Astrocyte (in vitro differentiated cells and primary cell): ENCODE results near the gene TIMP2. TPM values are rescaled to one million over a fixed set of nuclear protein-coding genes. Genes with fewer than 3 reads are reported as not detected.

Experiments
- DNase-seq: peaks from one replicate; pipeline ENCODE4 v3.0.0-alpha.2; 2010; ENCODE audit warnings: low read depth
- FAIRE-seq: peaks from 2 replicates; lab custom pipeline; 2011; peaks lifted over from hg19 to GRCh38; lab: Jason Lieb, UNC
- H2AFZ ChIP-seq: 2 replicates; pipeline ENCODE4 v1.6.0; 2012; ENCODE audit warnings: low read depth, low read length, inconsistent platforms
- H3K27ac ChIP-seq: 2 replicates; pipeline ENCODE4 v1.5.1; 2011; ENCODE audit warnings: low read depth, low read length, inconsistent platforms
- H3K27me3 ChIP-seq: 2 replicates; pipeline ENCODE4 v1.6.0; 2011; ENCODE audit warnings: low read length, inconsistent platforms; ENCODE audit not compliant: insufficient read depth
- H3K36me3 ChIP-seq: 2 replicates; pipeline ENCODE4 v1.5.1; 2011; ENCODE audit warnings: low read length, inconsistent platforms; ENCODE audit not compliant: insufficient read depth
- H3K4me1 ChIP-seq: 2 replicates; pipeline ENCODE4 v1.5.1; 2011; ENCODE audit warnings: low read length, inconsistent platforms; ENCODE audit not compliant: insufficient read depth
- H3K4me2 ChIP-seq: 2 replicates; pipeline ENCODE4 v1.6.0; 2012; ENCODE audit warnings: low read length, inconsistent platforms
- H3K4me3 ChIP-seq: 2 replicates; pipeline ENCODE4 v1.5.1; 2011; ENCODE audit warnings: low read depth, mild to moderate bottlenecking, low read length, inconsistent platforms; ENCODE audit not compliant: insufficient read depth
- H3K79me2 ChIP-seq: 2 replicates; pipeline ENCODE4 v1.6.0; 2012; ENCODE audit warnings: mild to moderate bottlenecking, low read length, inconsistent platforms; ENCODE audit not compliant: insufficient read depth
- H3K9ac ChIP-seq: 2 replicates; pipeline ENCODE4 v1.6.0; 2012; ENCODE audit warnings: mild to moderate bottlenecking, low read length, inconsistent platforms
- H3K9me3 ChIP-seq: 2 replicates; pipeline ENCODE4 v1.5.1; 2012; ENCODE audit warnings: low read depth, mild to moderate bottlenecking, low read length, inconsistent platforms; ENCODE audit not compliant: insufficient read depth
- H4K20me1 ChIP-seq: 2 replicates; pipeline ENCODE4 v1.6.0; 2012; ENCODE audit warnings: low read length, inconsistent platforms; ENCODE audit not compliant: insufficient read depth
- H3K27ac Mint-ChIP-seq: one replicate; pipeline ENCODE4 v1.8.0; 2021; ENCODE audit warnings: mild to moderate bottlenecking, mixed read lengths; ENCODE audit not compliant: unreplicated experiment
- H3K27me3 Mint-ChIP-seq: one replicate; pipeline ENCODE4 v1.8.0; 2021; ENCODE audit warnings: low read depth, mixed read lengths; ENCODE audit not compliant: unreplicated experiment
- H3K36me3 Mint-ChIP-seq: one replicate; pipeline ENCODE4 v1.8.0; 2021; ENCODE audit warnings: low read depth, mixed read lengths; ENCODE audit not compliant: unreplicated experiment
- H3K4me1 Mint-ChIP-seq: one replicate; pipeline ENCODE4 v1.8.0; 2021; ENCODE audit warnings: low read depth, mixed read lengths; ENCODE audit not compliant: unreplicated experiment
- H3K4me3 Mint-ChIP-seq: one replicate; pipeline ENCODE4 v1.8.0; 2021; ENCODE audit warnings: mild to moderate bottlenecking, moderate library complexity, mixed read lengths; ENCODE audit not compliant: unreplicated experiment
- H3K9me3 Mint-ChIP-seq: one replicate; pipeline ENCODE4 v1.8.0; 2021; ENCODE audit warnings: mild to moderate bottlenecking, mixed read lengths; ENCODE audit not compliant: unreplicated experiment
- EZH2 ChIP-seq: IDR thresholded peaks from 2 replicates; pipeline ENCODE4 v1.6.1; 2012; ENCODE audit warnings: mild to moderate bottlenecking, low read length, inconsistent platforms; ENCODE audit not compliant: insufficient read depth
- total RNA-seq: library from RNA; stranded (reverse); gene quantifications from 2 replicates; pipeline ENCODE4 v1.2.1, GENCODE V29; 2021
- TF ChIP-seq, protein P1 (sequence below): IDR thresholded peaks from 2 replicates; pipeline ENCODE4 v1.5.1; 2011; ENCODE audit warnings: low read depth, mild to moderate bottlenecking, inconsistent platforms, low read length, moderate library complexity; ENCODE audit not compliant: insufficient read depth

Gene TIMP2
- total RNA-seq, 1 donor from 2014 or later = 184 TPM

DNA sequence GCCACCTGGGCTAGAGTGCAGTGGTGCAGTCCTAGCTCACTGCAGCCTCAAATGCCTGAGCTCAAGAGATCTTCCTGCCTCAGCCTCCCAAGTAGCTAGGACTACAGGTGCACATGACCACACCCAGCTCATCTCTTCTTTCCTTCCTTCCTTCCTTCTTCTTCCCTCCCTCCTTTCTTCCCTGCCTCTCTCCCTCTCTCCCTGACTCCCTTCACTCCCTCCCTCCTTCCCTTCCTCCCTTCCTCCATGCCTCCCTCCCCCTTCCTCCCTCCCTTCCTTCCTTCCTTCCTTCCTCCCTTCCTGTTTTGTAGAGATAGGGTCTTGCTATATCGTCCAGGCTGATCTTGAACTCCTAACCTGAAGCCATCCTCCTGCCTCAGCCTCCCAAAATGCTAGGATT is 61.1 kb downstream of the TIMP2 start:
- DNase-seq (no peak), FAIRE-seq (no peak)
- Mint-ChIP-seq H3K27ac (peak overlapping the region; percentile 48), H3K4me1 (peaks cover 10% of the 10 kb centered on the region), H3K36me3 (peaks cover 10% of the 10 kb centered on the region), H3K4me3 (no peak overlapping the region), H3K27me3 (no peaks in the 10 kb centered on the region), H3K9me3 (peaks cover 4% of the 10 kb centered on the region)
- H3K4me3 ChIP-seq = no peak overlapping the region
- H4K20me1 ChIP-seq = peaks cover 4% of the 10 kb centered on the region
- H2AFZ ChIP-seq = no peak overlapping the region
- no peak overlapping the region for H3K27ac ChIP-seq
- TF ChIP-seq, protein P1, sequence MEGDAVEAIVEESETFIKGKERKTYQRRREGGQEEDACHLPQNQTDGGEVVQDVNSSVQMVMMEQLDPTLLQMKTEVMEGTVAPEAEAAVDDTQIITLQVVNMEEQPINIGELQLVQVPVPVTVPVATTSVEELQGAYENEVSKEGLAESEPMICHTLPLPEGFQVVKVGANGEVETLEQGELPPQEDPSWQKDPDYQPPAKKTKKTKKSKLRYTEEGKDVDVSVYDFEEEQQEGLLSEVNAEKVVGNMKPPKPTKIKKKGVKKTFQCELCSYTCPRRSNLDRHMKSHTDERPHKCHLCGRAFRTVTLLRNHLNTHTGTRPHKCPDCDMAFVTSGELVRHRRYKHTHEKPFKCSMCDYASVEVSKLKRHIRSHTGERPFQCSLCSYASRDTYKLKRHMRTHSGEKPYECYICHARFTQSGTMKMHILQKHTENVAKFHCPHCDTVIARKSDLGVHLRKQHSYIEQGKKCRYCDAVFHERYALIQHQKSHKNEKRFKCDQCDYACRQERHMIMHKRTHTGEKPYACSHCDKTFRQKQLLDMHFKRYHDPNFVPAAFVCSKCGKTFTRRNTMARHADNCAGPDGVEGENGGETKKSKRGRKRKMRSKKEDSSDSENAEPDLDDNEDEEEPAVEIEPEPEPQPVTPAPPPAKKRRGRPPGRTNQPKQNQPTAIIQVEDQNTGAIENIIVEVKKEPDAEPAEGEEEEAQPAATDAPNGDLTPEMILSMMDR = no peak
- TF ChIP-seq EZH2 = no peak
- H3K4me1 ChIP-seq = peaks cover 34% of the 10 kb centered on the region
- no peak overlapping the region for H3K4me2 ChIP-seq
- H3K9ac ChIP-seq = no peak overlapping the region
- H3K9me3 ChIP-seq = no peaks in the 10 kb centered on the region
- H3K79me2 ChIP-seq = peaks cover 17% of the 10 kb centered on the region
- H3K36me3 ChIP-seq = peaks cover 6% of the 10 kb centered on the region
- H3K27me3 ChIP-seq = no peaks in the 10 kb centered on the region

DNA sequence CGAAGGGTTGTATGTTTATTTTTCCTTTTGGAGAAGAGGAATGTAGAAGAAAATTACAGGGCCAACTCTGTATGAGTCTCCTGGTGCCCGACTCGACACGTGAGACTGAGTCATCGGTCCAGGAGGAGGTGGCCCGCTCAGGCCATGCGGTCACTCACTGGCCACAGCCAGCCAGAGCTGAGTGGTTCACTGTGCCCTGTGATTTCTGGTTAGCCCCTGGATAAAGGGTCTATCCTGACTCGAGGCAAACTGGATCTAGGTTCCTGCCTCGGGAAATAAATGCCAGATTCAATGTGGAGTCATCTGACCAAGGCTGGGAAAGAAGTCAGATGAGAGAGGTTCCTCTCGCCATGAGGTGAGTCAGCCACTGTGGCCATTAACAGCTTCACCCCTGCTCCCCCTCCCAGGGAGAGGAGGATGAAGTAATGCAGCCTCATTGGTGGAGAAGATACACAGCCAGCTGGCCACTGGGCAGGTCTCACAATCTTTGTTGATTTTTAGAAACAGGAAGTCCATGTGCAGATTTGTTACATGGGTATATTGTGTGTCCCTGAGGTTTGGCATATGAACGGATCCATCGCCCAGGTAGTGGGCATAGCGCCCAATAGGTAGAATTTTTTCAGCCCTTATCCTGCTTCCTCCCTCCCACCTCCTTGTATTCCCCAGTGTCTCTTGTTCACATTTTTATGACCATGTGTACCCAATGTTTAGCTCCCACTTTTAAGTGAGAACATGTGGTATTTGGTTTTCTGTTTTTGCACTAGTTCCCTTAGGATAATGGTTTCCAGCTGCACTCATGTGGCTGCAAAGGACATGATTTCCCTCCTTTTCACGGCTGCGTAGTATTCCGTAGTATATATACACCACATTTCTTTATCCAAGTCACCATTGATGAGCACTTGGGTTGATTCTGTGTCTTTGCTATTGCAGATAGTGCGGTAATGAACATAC is 62.8 kb downstream of the TIMP2 start:
- Histone ChIP-seq H3K9ac (peak overlapping the region; percentile 82), H3K27me3 (no peaks in the 10 kb centered on the region), H3K79me2 (peaks cover 17% of the 10 kb centered on the region), H3K4me2 (peak overlapping the region; percentile 74), H3K27ac (peak overlapping the region; percentile 99), H3K4me3 (no peak overlapping the region), H3K9me3 (no peaks in the 10 kb centered on the region), H3K36me3 (peaks cover 8% of the 10 kb centered on the region), H4K20me1 (no peaks in the 10 kb centered on the region), H3K4me1 (peaks cover 22% of the 10 kb centered on the region), H2AFZ (peak overlapping the region; percentile 38)
- Mint-ChIP-seq H3K36me3 (peaks cover 2% of the 10 kb centered on the region), H3K27ac (peak overlapping the region; percentile 96), H3K4me3 (peak overlapping the region; percentile 55), H3K4me1 (peaks cover 10% of the 10 kb centered on the region), H3K9me3 (peaks cover 4% of the 10 kb centered on the region), H3K27me3 (no peaks in the 10 kb centered on the region)
- TF ChIP-seq, protein P1 = no peak
- peak; percentile 76 for FAIRE-seq
- peak; percentile 96 for DNase-seq

DNA sequence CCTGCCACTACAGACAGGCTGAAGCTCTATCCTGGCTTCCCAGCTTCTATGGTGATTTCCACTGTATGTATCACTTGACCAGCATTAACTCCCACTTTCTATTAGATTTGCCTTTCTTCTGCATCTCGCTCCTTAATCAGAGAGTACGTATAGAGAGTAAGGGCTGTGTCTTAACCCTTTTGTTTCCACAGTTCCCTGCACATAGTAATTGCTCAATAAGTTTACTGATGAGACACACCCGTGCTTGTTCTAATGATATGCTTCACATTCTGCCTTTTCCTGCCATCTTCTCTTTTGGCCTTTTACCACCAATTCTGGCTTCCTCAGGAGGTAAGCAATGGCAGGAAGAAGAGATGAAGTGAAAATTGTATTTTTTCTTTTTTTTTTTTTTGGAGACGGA is 64.0 kb downstream of the TIMP2 start:
- Mint-ChIP-seq H3K27ac (peak overlapping the region; percentile 1), H3K4me3 (no peak overlapping the region)

More for the DNA sequence above, 64.0 kb downstream of the TIMP2 start:
- H3K9me3 ChIP-seq = no peaks in the 10 kb centered on the region
- no peak overlapping the region for H2AFZ ChIP-seq
- H3K9ac ChIP-seq = peak overlapping the region; percentile 82
- DNase-seq (no peak), FAIRE-seq (no peak)
- no peak overlapping the region for H3K4me2 ChIP-seq
- peaks cover 16% of the 10 kb centered on the region for H3K36me3 ChIP-seq
- H4K20me1 ChIP-seq = no peaks in the 10 kb centered on the region
- peaks cover 17% of the 10 kb centered on the region for H3K79me2 ChIP-seq
- H3K9me3 Mint-ChIP-seq = peaks cover 4% of the 10 kb centered on the region
- TF ChIP-seq, protein P1 = no peak
- TF ChIP-seq EZH2 = no peak
- H3K27me3 ChIP-seq = no peaks in the 10 kb centered on the region
- H3K36me3 Mint-ChIP-seq = peaks cover 2% of the 10 kb centered on the region
- peaks cover 10% of the 10 kb centered on the region for H3K4me1 Mint-ChIP-seq
- H3K4me3 ChIP-seq = no peak overlapping the region
- peaks cover 22% of the 10 kb centered on the region for H3K4me1 ChIP-seq
- H3K27ac ChIP-seq = peak overlapping the region; percentile 99
- no peaks in the 10 kb centered on the region for H3K27me3 Mint-ChIP-seq
